HCT116 (cell line): ENCODE measurements around the gene PLXNB3. TPM values are rescaled to one million over a fixed set of nuclear protein-coding genes. Genes with fewer than 3 reads are reported as not detected.

Source experiments
- ATAC-seq: fragments of 200-7000 bp; cut with Tn5 transposase; 2 replicates; pipeline ENCODE4 v1.9.1; 2020; ENCODE audit warnings: mild to moderate bottlenecking, moderate library complexity
- BruUV-seq: library from RNA; stranded (reverse); fragments of 400-500 nt; replicated peaks from 2 replicates; lab custom pipeline; 2021; lab: Mats Ljungman, UMichigan
- CTCF ChIA-PET: fragments of 300-600 bp; sonication (Branson Sonifier 250); formaldehyde crosslinking; loops from one replicate; lab custom pipeline; 2021; ENCODE audit warnings: antibody characterized with exemption; lab: Charles Lee
- POLR2A ChIA-PET: fragments of 300-600, 350-600 bp; sonication (Branson Sonifier 250); formaldehyde crosslinking; loops from one replicate; lab custom pipeline; 2021; ENCODE audit warnings: antibody characterized with exemption; lab: Charles Lee
- RAD21 ChIA-PET, 2 experiments: fragments of 300-600 bp; sonication (Branson Sonifier 250); formaldehyde crosslinking; loops; one replicate each; lab custom pipeline; 2023; ENCODE audit warnings: low total read pairs in 2 of 2; ENCODE audit not compliant: uncharacterized antibody in 2 of 2, unreplicated experiment in 2 of 2, low non-redundant PET in 1 of 2; lab: Charles Lee
- DNase-seq: peaks from one replicate; pipeline ENCODE4 v3.0.0-alpha.2; 2010; ENCODE audit warnings: low read depth, low spot score
- H2AFZ ChIP-seq: fragments of 200-600 bp; shearing (Covaris generic), sonication (generic); 2 replicates; pipeline ENCODE4 v1.6.1; 2017; ENCODE audit warnings: low read depth, mixed run types, mixed read lengths, antibody characterized with exemption, low read length; ENCODE audit not compliant: poor library complexity, severe bottlenecking
- H3K27ac ChIP-seq: 2 replicates; pipeline ENCODE4 v1.5.1; 2012; ENCODE audit warnings: low read depth, low read length
- H3K27me3 ChIP-seq: fragments of 200-600 bp; sonication (generic); 2 replicates; pipeline ENCODE4 v1.6.1; 2016; ENCODE audit warnings: mixed run types, low read length, mixed read lengths; ENCODE audit not compliant: insufficient read depth
- H3K36me3 ChIP-seq, 2 experiments: fragments of 200-500 bp in 1 of 2; fragments of 200-600 bp in 1 of 2; sonication (Bioruptor generic) in 1 of 2; sonication (generic) in 1 of 2; 2 replicates each; pipeline versions ENCODE4 v1.5.1 to v1.6.1; 2014 to 2016; ENCODE audit warnings: low read length in 2 of 2, inconsistent platforms in 1 of 2, mixed read lengths in 1 of 2, mixed run types in 1 of 2; ENCODE audit not compliant: insufficient read depth in 2 of 2, control insufficient read depth in 1 of 2
- H3K4me1 ChIP-seq, 2 experiments: fragments of 200-600 bp in 1 of 2; sonication (generic) in 1 of 2; 2 replicates each; pipeline versions ENCODE4 v1.5.1 to v1.6.1; 2012 to 2017; ENCODE audit warnings: low read length in 2 of 2, inconsistent platforms in 1 of 2, mild to moderate bottlenecking in 1 of 2, mixed read lengths in 1 of 2, mixed run types in 1 of 2, moderate library complexity in 1 of 2; ENCODE audit not compliant: insufficient read depth in 2 of 2, control insufficient read depth in 1 of 2
- H3K4me2 ChIP-seq: fragments of 200-600 bp; sonication (generic); 2 replicates; pipeline ENCODE4 v1.6.1; 2017; ENCODE audit warnings: mixed run types, low read length, mixed read lengths
- H3K4me3 ChIP-seq, 2 experiments: fragments of 200-600 bp in 1 of 2; sonication (generic) in 1 of 2; replicated peaks in 1 of 2; 2 replicates each; pipeline ENCODE4 v1.5.1; 2011 to 2016; ENCODE audit warnings: low read length in 2 of 2, control low read depth in 1 of 2, low read depth in 1 of 2, mild to moderate bottlenecking in 1 of 2, mixed read lengths in 1 of 2, mixed run types in 1 of 2
- H3K79me2 ChIP-seq: fragments of 200-600 bp; sonication (generic); 2 replicates; pipeline ENCODE4 v1.6.1; 2017; ENCODE audit warnings: mild to moderate bottlenecking, mixed run types, low read length, moderate library complexity, mixed read lengths; ENCODE audit not compliant: insufficient read depth
- H3K9ac ChIP-seq: fragments of 200-600 bp; sonication (generic); 2 replicates; pipeline ENCODE4 v1.6.1; 2016; ENCODE audit warnings: low read length, mixed read lengths
- H3K9me2 ChIP-seq: fragments of 200-600 bp; sonication (generic), shearing (Covaris generic); 2 replicates; pipeline ENCODE4 v1.6.1; 2017; ENCODE audit warnings: mixed run types, mild to moderate bottlenecking, moderate library complexity; ENCODE audit not compliant: insufficient read depth
- H3K9me3 ChIP-seq, 2 experiments: fragments of 200-500 bp in 1 of 2; fragments of 200-600 bp in 1 of 2; sonication (Bioruptor generic) in 1 of 2; sonication (generic) in 1 of 2; 2 replicates each; pipeline ENCODE4 v1.6.1; 2014 to 2017; ENCODE audit warnings: low read length in 2 of 2, mixed read lengths in 2 of 2, inconsistent platforms in 1 of 2, low read depth in 1 of 2, mild to moderate bottlenecking in 1 of 2, mixed run types in 1 of 2, moderate library complexity in 1 of 2; ENCODE audit not compliant: control insufficient read depth in 1 of 2, insufficient read depth in 1 of 2
- H4K20me1 ChIP-seq: fragments of 200-600 bp; sonication (generic), shearing (Covaris generic); 2 replicates; pipeline ENCODE4 v1.6.1; 2017; ENCODE audit warnings: mixed run types, mild to moderate bottlenecking, moderate library complexity; ENCODE audit not compliant: insufficient read depth
- CBX3 ChIP-seq: IDR thresholded peaks from 2 replicates; pipeline ENCODE4 v1.6.1; 2012; ENCODE audit warnings: low read depth
- JUND ChIP-seq: IDR thresholded peaks from 2 replicates; pipeline ENCODE4 v1.6.1; 2012
- POLR2A ChIP-seq: IDR thresholded peaks from 2 replicates; pipeline ENCODE4 v1.7.0; 2011; ENCODE audit warnings: borderline replicate concordance; ENCODE audit not compliant: insufficient read depth, insufficient read length; ENCODE audit errors: extremely low read depth
- POLR2AphosphoS5 ChIP-seq: IDR thresholded peaks from 2 replicates; pipeline ENCODE4 v1.6.1; 2011; ENCODE audit warnings: mild to moderate bottlenecking, low read depth, low read length, moderate library complexity
- SIN3A ChIP-seq: IDR thresholded peaks from 2 replicates; pipeline ENCODE4 v1.6.1; 2012; ENCODE audit warnings: low read depth
- SP1 ChIP-seq: IDR thresholded peaks from 2 replicates; pipeline ENCODE4 v1.6.1; 2012; ENCODE audit warnings: low read depth
- TCF7L2 ChIP-seq: IDR thresholded peaks from 2 replicates; pipeline ENCODE4 v1.7.0; 2011; ENCODE audit warnings: borderline replicate concordance, inconsistent platforms; ENCODE audit not compliant: insufficient read depth, insufficient read length; ENCODE audit errors: extremely low read depth
- ZFX ChIP-seq: fragments of 450-650 bp; IDR thresholded peaks from 2 replicates; pipeline ENCODE4 v1.6.1; 2017
- ZNF274 ChIP-seq: fragments of 200-500 bp; sonication (Bioruptor generic); IDR thresholded peaks from 2 replicates; pipeline ENCODE4 v1.6.1; 2014; ENCODE audit warnings: mild to moderate bottlenecking, low read depth, low read length, inconsistent platforms
- intact Hi-C: fragments of 100-400 bp; cut with micrococcal nuclease; formaldehyde crosslinking; loops from 2 replicates; pipeline ENCODE4 v1.10.0; 2022
- total RNA-seq: library from RNA; stranded (reverse); gene quantifications from one replicate; pipeline ENCODE4 v1.2.1, GENCODE V29; 2021; ENCODE audit not compliant: unreplicated experiment
- TF ChIP-seq, protein P1 (sequence below): IDR thresholded peaks from 2 replicates; pipeline ENCODE4 v1.6.1; 2012; ENCODE audit warnings: low read depth

Gene PLXNB3
- total RNA-seq, 1 experiment from 2014 or later: 4.8 TPM

DNA sequence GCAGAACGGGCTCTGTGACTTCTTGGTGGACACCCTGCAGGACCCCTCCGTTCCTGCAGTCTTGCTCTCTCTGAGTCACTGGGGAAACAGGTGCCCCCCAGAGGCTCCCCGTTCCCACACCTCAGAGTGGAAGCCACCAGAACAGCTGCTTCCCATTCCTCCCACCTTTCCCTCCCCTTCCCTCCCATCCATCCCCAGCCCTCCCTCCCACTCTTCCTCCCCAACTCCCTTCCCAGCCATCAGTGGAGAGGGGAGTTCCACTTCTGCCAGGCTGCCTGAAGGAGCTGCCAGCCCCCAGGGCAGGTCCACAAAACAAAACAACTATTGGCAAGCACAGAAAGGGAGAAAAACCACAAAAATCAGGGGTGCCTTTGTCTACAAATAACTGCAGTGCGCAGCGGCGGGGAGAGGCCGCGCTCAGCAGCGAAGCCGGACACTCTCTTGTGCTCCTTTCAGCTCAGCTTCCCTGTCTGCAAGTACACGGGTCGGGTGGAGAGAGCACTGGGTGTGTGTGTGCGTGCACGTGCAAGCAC lies 38.5 kb downstream of the PLXNB3 start:
- Histone ChIP-seq H3K9ac (no peak overlapping the region), H4K20me1 (no peaks in the 10 kb centered on the region), H3K9me2 (no peaks in the 10 kb centered on the region), H3K4me2 (no peak overlapping the region), H3K27me3 (no peaks in the 10 kb centered on the region), H3K4me1 (no peaks in the 10 kb centered on the region), H3K4me3 (no peak overlapping the region), H3K9me3 (no peaks in the 10 kb centered on the region), H3K27ac (no peak overlapping the region), H3K79me2 (no peaks in the 10 kb centered on the region), H2AFZ (no peak overlapping the region), H3K36me3 (peaks cover 0 to 6% of the 10 kb centered on the region in 2 experiments; a peak in 1 of 4 replicates)
- DNase-seq (no peak), ATAC-seq (no peak)
- ChIA-PET CTCF (no interaction called here), POLR2A (no interaction called here), RAD21 (no interaction called here)
- no peak for TF ChIP-seq ZFX
- no peak for TF ChIP-seq SIN3A
- TF ChIP-seq JUND: no peak
- no peak for TF ChIP-seq POLR2AphosphoS5
- no peak for TF ChIP-seq CBX3
- no TSS peak for BruUV-seq
- intact Hi-C loops: no loop called here

DNA sequence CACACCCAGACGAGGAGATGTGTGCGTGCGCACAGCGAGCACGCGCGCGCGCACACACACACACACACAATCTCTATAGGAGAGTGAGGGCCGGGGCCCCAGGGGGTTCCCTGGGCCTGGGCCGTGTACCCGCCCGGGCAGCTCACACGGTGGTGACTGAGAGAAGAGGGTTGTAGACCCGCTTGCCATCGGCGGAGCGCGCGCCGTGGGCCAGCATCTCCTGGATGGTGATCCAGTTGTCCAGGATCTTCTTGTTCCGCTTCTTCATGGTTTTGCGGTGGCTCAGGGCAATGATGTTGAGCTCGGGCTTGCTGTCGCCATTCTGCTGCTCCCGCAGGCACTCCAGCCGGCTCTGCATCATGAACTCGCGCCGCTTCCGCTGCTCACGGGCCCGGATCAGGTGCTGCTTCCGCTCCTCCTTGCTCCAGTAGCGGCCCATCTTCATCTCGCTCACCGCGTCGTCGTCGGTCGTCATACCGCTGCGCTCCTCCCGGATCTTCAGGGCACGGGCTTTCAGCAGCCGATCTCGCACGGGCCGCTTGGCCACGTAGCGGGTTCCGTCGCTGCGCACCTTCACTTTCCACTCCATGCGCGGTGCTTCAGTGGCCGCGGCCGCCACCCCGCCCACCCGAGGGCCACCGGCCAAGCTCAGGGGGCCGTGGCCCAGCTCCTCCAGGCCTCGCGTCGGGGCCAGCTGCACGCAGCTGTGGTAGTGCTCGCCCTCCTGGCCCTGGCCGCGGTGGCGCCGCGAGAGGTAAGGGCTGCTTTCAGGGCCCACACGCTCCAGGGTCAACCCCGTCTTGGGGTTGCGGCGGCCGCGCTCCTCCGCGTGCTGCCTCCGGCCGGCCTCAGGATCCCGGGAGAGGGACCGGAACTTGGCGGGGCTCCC lies 39.4 kb downstream of the PLXNB3 start:
- Histone ChIP-seq H3K9me3 (no peaks in the 10 kb centered on the region), H3K36me3 (0 out of 4 replicates have a peak, but pooled peaks cover 0 to under 1% of the 10 kb centered on the region in 2 experiments), H3K4me2 (no peak overlapping the region), H4K20me1 (no peaks in the 10 kb centered on the region), H3K79me2 (no peaks in the 10 kb centered on the region), H3K27me3 (no peaks in the 10 kb centered on the region), H3K4me1 (no peaks in the 10 kb centered on the region), H2AFZ (no peak overlapping the region), H3K4me3 (no peak overlapping the region), H3K9me2 (no peaks in the 10 kb centered on the region), H3K9ac (no peak overlapping the region), H3K27ac (no peak overlapping the region)
- RAD21 ChIA-PET: no interaction called here
- no peak for TF ChIP-seq JUND
- TF ChIP-seq TCF7L2: no peak
- TF ChIP-seq, protein P1, sequence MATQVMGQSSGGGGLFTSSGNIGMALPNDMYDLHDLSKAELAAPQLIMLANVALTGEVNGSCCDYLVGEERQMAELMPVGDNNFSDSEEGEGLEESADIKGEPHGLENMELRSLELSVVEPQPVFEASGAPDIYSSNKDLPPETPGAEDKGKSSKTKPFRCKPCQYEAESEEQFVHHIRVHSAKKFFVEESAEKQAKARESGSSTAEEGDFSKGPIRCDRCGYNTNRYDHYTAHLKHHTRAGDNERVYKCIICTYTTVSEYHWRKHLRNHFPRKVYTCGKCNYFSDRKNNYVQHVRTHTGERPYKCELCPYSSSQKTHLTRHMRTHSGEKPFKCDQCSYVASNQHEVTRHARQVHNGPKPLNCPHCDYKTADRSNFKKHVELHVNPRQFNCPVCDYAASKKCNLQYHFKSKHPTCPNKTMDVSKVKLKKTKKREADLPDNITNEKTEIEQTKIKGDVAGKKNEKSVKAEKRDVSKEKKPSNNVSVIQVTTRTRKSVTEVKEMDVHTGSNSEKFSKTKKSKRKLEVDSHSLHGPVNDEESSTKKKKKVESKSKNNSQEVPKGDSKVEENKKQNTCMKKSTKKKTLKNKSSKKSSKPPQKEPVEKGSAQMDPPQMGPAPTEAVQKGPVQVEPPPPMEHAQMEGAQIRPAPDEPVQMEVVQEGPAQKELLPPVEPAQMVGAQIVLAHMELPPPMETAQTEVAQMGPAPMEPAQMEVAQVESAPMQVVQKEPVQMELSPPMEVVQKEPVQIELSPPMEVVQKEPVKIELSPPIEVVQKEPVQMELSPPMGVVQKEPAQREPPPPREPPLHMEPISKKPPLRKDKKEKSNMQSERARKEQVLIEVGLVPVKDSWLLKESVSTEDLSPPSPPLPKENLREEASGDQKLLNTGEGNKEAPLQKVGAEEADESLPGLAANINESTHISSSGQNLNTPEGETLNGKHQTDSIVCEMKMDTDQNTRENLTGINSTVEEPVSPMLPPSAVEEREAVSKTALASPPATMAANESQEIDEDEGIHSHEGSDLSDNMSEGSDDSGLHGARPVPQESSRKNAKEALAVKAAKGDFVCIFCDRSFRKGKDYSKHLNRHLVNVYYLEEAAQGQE: no peak
- TF ChIP-seq ZNF274: no peak
- TF ChIP-seq SP1: no peak
- no peak for TF ChIP-seq POLR2A
- POLR2A ChIA-PET: interaction anchor here (1.0 kb wide), 1 partner anchor 9 kb away, joined by 3 read pairs; the partner anchor contains the start of genes IDH3G and SSR4
- intact Hi-C loops: no loop called here
- ATAC-seq (no peak), DNase-seq (no peak)
- no TSS peak for BruUV-seq
- CTCF ChIA-PET: no interaction called here
